ENCODE measurements around the gene NHSL2. TPM values are rescaled to one million over a fixed set of nuclear protein-coding genes. Genes with fewer than 3 reads are reported as not detected.

The NHSL2 gene
- total RNA-seq, 1 donor from 2014 or later: 1.3 TPM

- ATAC-seq: no peak
- no peak for DNase-seq (ENCODE audit: low spot score)
Measured at GRCh38 chrX:71989768-71990426, 79.3 kb downstream of the NHSL2 start.

DNA sequence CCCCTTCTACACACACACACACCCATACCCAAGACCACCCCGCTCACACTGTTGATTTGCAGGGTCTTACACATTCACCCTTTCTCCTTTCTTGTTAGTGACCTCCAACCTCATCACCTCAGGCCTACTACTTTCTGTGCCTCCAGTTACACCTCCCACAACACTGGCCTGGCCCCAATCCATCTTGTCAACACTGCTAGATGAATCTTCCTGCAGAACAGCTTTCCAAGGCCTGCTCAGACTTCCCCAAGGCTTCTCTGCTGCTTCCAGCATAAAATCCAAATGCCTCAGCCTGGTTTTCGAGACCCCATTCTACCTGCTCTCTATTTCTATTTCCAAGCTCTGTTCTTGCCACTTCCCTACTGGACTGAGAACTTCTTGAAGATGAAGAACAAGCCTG, 79.9 kb downstream of the NHSL2 start:
- no peak for DNase-seq (ENCODE audit: low spot score)
- ATAC-seq: no peak

DNA sequence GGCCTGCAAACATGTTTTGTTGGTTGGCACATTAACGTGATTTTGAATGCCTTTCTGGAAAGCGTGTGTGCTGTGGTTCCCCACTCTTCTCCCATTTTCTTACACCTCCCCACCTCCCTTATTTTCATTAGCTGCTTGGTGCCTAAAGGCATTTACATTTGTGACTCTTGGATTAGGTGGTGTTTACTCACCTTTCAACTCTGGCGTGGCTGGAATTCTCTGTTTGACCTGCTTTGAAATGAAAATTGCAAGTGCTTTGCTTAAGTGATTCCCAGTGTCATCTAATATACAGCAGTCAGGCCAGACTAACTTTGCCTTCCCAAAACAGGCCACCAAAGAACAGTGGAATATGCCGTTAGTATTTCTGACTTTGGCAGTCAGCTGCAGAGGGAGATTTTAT, 80.5 kb downstream of the NHSL2 start:
- no peak for DNase-seq (ENCODE audit: low spot score)
- ATAC-seq: no peak

DNA sequence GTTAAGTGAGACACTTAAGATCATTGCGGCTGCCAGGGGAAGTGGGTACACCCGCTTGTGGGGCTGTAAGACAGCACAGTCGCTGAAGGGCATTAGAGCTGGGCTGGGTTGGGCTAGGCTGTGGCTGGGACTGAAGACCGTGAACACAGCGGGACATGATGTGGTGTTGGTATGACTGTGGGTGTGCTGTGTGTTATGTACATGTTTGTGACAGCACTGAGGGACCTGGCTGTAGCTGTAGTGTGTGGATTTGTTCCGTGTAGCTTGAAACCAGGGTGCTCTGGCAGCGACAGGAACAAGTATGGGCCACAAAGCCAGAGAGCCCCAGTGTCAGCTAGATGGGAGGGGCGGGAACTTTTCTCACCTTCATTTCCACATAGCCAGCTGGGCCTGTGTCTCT, 82.1 kb downstream of the NHSL2 start:
- no peak for DNase-seq (ENCODE audit: low spot score)
- no peak for ATAC-seq

GRCh38 chrX:71993371-71993770, 82.7 kb downstream of the NHSL2 start:
- ATAC-seq (no peak), DNase-seq (ENCODE audit: low spot score) (no peak)

DNA sequence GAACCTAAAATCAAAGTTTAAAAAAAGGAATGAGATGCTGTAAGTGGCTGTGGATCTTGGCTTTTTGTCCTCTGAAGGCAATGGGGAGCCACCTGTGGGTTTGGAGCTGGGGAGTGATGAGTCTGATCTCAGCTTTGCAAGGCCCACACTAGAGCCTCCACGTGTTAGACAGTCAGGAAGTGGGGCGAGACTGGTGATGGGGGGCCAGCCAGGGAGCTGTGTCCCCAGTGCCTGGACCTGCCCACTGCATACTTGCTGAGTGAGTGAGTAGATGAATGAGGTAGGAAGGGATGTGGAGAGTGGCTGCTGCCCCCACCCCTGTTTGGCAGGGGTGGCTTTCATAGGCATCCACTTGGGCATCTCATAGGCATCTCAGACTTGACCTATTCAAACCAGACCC, 84.0 kb downstream of the NHSL2 start:
- no peak for ATAC-seq

GRCh38 chrX:71995122-71995521, 84.5 kb downstream of the NHSL2 start:
- no peak for DNase-seq (ENCODE audit: low spot score)
- ATAC-seq: no peak

More for the DNA sequence above, 84.0 kb downstream of the NHSL2 start:
- DNase-seq (ENCODE audit: low spot score): no peak

- no peak for ATAC-seq
- DNase-seq (ENCODE audit: low spot score): no peak
Measured at GRCh38 chrX:71996136-71996535, 85.5 kb downstream of the NHSL2 start.

DNA sequence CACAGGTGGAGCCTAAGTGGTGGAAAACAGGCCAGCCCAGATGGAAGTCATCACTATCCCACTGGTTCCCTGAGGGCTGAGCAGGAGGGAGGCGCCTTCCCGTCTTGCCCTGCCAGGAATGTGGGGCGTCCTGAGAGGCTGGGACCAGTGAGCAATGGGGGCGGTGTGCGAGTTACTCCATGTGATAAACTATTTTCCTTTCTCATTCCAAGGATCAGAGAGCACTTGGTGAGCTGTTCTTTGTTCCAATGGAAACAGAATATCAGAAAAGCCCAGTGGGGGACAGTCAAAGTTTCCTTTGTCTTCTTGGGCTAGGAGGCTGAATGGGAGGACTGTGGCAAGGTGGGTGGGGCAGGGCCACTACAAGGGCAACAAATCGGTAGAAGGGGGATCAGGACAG, 86.2 kb downstream of the NHSL2 start:
- DNase-seq (ENCODE audit: low spot score) (no peak), ATAC-seq (no peak)

DNA sequence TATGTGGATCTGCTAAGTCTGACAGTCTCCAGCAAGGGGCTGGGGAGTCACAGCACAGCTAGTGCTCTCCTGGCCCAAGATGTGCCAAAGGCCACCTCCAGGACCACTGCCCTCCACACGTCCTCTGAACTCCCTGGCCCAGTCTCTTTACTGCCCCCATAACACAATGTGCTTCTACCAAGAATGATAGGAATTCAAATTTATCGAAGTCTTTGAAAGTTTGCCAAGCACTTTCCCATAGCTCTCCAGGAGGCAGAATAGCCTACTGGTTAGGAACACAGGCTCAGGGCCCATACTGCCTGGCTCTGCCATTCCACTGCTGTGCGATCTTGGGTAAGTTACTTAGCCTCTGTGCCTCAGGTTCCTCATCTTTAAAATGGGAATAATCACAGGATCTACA, 86.7 kb downstream of the NHSL2 start:
- ATAC-seq (no peak), DNase-seq (ENCODE audit: low spot score) (no peak)

- no peak for DNase-seq (ENCODE audit: low spot score)
- peak; percentile 82 for ATAC-seq
Measured at GRCh38 chrX:71998836-71999509, 88.3 kb downstream of the NHSL2 start.

GRCh38 chrX:71999535-71999934, 88.9 kb downstream of the NHSL2 start:
- DNase-seq (ENCODE audit: low spot score): no peak
- no peak for ATAC-seq

DNA sequence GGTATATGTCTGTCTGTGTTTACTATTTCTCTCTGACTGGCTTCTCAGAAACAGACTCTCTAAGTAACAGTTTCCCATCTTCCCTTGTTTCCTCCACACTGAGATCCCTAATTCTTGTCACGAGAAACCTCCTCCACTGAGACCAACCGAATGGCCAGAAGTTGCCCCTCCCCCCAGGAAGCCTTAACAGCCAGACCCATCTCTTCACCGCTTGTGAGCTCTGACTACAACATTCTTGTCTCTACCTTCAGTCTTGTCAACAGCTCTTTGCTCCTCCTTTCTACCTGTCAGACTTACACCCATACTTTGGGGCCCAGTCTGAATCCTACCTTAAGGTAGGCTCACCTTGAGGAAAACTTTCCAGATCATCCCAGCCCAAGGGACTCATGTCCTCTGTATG, 90.8 kb downstream of the NHSL2 start:
- no peak for DNase-seq (ENCODE audit: low spot score)
- no peak for ATAC-seq

DNA sequence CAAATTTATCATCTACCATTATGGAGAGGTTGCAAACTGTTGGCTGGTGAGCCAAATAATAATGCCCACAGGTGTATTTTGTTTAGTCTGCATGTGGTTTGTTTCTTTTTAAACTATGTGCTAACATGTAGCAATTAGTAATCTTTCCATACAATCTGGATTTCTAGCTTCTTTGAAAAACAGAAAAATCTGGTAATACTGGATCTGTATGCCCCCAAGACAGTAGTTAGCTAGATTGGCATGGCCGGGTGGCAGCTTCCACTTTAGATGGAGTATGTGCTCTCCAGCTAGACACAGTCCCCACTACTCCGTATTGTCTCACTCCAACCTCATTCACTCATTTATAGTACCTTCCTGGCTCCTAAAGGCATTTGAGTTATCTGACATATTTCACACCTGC, 91.3 kb downstream of the NHSL2 start:
- DNase-seq (ENCODE audit: low spot score) (no peak), ATAC-seq (no peak)

- no peak for DNase-seq (ENCODE audit: low spot score)
- no peak for ATAC-seq
Measured at GRCh38 chrX:72002875-72003274, 92.2 kb downstream of the NHSL2 start.

DNA sequence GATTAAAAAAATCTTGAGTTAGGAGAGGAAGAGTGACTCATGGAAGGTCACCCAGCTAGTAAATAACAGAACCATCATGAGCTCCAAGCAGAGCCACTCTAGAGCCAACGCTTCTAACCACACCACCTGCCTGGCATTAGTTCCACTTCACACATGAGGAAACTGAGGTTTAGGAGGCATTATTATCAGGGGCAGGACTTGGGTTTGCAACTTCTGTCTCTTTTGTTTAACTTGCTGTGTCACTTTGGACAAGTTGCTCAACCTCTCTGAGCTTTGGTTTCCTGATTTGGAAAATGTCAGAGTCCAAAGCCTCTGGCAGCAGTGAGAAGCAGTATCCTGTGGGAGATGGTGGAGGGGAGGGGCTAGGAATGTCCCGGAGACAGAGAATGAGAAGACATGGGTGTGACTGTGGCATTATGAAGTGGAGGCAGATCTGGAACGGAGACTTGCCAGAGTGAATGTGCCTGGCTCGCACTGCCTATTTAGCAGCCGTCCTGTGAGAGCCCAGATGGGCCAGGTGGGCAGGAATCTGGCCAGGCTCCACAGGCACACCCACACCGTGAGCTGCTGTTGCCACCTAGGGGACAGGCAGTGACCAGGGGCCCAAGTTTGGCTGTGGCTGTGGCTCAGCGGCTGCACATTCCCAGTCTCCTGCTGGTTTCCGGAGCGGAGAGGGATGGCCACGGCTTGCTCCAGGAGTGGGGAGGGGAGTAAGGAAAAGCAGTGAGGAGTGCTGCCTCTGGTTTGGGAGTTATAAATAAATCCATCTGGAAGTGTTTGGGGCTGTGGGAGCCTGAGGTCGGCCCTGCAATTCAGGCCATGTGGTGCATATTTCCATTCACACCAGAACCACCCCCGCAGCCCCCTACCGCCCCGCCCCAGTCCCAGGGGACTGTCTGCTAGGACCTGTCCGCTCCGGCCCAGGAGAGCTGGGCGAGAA, 93.4 kb downstream of the NHSL2 start:
- DNase-seq (ENCODE audit: low spot score): no peak
- ATAC-seq: peak; percentile 57

DNA sequence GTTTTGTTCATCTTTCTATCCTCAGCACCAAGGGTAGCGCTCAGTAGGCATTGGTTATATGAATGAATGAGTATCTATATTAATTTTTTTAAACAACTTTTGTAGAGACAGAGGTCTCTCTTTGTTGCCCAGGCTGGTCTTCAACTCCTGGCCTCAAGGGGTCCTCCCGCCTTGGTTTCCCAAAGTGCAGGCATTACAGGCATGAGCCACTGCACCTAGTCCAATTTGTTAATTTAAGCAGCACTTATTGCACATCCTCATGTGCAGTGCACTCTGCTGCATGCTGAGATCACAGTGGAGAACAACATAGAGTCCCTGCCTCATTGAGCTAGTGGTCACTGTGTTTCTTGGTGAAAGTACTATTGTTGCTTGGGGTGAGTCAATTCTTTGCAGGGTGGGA, 94.4 kb downstream of the NHSL2 start:
- DNase-seq (ENCODE audit: low spot score): no peak
- no peak for ATAC-seq

DNA sequence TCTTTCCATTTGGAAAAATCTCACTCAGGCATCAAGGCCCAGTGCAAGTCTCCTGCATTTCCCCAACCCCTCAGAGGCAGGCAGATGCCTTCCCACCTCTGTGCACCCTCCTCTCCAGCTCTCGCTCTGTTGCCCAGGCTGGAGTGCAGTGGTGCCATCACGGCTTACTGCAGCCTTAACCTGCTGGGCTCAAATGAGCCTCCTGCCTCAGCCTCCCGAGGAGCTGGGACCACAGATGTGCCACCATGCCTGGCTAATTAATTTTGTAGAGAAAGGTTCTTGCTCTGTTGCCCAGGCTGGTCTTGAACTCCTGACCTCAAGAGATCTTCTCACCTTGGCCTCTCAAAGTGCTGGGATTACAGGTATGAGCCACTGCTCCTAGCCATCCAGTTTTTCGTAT, 95.8 kb downstream of the NHSL2 start:
- ATAC-seq: no peak
- no peak for DNase-seq (ENCODE audit: low spot score)

- DNase-seq (ENCODE audit: low spot score) (no peak), ATAC-seq (no peak)
Measured at GRCh38 chrX:72009731-72010130, 99.1 kb downstream of the NHSL2 start.

DNA sequence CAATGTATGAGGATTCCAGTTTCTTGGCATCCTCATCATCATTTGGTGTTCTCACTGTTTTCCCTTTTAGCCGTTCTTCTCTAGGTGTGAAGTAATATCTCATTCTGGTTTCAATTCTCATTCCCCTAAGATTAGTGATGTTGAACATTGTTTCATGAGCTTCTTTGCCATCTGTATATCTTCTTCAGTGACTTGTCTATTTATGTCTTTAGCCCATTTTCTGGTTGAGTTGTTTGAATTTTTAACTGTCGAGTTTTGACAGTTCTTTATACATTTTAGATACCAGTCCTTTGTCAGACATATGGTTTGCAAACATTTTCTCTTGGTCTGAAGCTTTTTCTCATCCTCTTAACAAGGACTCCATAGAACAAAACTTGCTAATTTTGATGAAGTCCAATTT, 101.1 kb downstream of the NHSL2 start:
- ATAC-seq (no peak), DNase-seq (ENCODE audit: low spot score) (no peak)

DNA sequence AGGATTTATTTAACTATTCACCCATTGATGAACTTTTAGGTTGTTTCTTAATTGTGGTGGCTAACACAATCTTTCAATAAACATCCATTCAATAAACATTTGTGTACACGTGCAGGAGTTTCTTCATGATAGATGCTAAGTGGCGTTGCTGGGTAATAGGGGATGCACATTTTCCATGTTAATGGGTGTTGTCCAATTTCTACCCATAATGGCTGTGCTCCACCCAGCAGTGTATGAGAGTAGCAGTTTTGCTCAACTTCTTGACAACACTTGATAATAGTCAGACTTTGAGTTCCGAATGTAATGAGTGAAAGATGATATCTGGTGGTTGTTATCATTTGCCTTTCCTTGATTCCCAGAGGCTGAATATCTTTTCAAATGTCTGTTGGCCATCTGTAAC, 104.7 kb downstream of the NHSL2 start:
- no peak for DNase-seq (ENCODE audit: low spot score)

More for the DNA sequence above, 104.7 kb downstream of the NHSL2 start:
- no peak for ATAC-seq
